Suppressor macrophage (primary cell): ENCODE measurements around the gene PHLDA1.

ENCODE experiments used
- DNase-seq, 4 experiments: peaks; one replicate each; pipeline ENCODE4 v3.0.0-alpha.2; 2020 to 2022
- total RNA-seq, 17 experiments: gene quantifications; one replicate each; lab custom pipeline; 2026; ENCODE audit warnings: mixed read lengths in 6 of 17, inconsistent platforms in 3 of 17; lab: John Stamatoyannopoulos, UW

PHLDA1 gene
- 14.0 to 465 (median 160) reads per million in 17 experiments for total RNA-seq

GRCh38 chr12:76031414-76032042 lies at the start of gene PHLDA1:
Gene PHLDA1 (minus strand): TSS chr12:76031776.
- DNase-seq = peak; percentile 98 to 99 (median 99)

- peak in 2 of 4 experiments; percentile 5 for DNase-seq
These were observed 49.3 kb upstream of the PHLDA1 start for GRCh38 chr12:76080729-76081415.

GRCh38 chr12:76080017-76080728 lies 48.6 kb upstream of the PHLDA1 start:
- DNase-seq = no peak

GRCh38 chr12:76078748-76079147 lies 47.2 kb upstream of the PHLDA1 start:
- DNase-seq = no peak

DNA sequence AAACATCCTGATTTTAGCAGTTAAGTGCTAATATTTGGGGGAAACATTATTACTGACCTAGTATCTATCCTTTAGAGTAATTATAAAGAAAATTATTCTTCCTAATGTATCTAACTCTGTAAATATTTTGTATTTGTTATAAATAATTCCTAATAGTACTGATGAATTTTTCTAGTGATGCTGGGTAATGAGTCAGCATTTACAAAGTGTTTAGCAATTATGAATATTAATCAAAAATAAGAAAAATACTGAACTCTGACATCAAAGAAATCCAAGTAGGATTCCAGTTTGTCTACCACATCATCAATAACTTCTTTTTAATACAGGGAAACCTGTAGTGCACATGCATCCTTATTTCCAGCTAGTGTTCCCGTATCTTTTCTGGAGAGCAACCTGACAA lies 43.9 kb upstream of the PHLDA1 start:
- DNase-seq = no peak

DNA sequence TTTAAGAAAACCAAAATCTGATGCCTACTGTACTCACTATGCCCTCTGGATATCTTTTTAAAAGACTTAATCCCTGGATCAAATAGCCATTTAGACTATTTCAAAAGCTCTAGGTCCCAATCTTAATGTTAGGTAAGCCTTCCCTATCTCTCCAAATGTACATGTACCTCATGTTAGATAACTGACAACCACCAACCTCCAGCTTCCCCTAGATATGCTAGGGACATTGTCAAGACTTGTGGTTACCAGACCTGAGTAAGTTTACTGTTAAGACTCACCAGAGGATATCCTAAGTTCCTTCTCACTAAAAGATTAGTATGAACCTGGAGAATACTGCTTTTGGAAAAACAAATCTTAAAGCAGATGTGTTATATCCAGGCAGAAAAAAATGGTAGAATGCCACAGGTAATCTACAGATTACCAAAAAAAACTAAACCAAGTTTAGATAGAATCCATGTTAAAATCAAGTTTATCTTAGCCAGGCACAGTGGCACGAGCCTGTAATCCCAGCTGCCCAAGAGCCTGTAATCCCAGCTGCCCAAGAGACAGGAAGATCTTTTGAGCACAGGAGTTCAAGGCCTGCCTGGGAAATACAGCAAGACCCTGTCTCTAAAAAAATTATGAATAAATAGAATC lies 43.2 kb upstream of the PHLDA1 start:
- DNase-seq = no peak

GRCh38 chr12:76073561-76073960 lies 42.0 kb upstream of the PHLDA1 start:
- DNase-seq = no peak

DNA sequence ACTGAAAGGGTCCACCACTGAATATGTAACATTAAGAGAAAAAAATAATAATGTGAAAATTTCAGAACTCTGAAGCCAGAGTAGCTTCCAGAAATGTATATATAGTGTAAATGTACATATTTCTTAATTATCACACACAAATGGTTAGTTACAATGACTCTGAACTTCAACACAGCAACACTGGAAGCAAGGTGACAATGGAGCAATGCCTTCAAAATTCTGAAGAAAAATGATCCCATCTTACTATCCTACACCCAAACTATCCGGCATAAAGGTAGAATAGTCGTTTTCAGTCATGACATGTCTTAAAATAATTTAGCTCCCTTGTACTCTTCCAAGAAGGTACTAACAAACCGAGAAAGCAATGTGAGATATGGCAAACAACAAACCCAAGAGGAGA lies 41.0 kb upstream of the PHLDA1 start:
- no peak for DNase-seq

DNA sequence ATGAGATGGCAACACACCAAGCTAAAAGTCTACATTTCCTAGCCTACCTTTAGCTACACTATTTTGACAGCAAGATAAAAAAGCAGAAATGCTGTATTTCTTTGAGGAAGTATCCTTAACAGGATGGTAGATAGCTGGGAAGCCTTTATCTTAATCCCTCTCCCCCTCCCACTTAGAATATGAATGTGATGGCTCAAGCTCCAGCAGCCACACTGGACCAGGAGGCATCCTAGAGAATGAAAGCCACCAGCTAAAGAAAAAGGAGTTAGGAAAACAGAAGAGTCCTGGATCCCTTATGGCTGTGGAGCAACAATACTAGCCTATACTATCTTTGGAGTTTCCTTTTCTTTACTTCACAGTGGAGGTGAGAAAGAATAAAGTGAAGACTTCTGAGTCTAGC lies 37.8 kb upstream of the PHLDA1 start:
- DNase-seq = no peak

DNA sequence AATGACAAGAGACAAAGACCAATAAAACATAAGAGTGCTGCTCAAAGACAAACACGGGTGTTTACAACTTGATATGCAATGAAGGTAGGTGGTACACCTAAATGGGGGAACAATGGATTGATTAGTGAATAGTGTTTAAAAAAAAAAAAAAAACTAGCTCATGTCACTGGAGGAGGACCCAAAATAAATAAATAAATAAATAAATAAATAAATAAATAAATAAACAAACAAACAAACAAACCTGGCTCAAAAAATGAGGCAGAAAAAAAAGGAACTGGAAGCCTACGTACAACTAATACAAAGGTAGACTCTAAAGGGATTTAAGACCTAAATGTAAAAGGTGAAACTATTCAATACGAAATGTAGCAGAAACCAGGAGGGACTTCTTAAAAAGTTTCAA lies 34.3 kb upstream of the PHLDA1 start:
- DNase-seq = no peak

DNA sequence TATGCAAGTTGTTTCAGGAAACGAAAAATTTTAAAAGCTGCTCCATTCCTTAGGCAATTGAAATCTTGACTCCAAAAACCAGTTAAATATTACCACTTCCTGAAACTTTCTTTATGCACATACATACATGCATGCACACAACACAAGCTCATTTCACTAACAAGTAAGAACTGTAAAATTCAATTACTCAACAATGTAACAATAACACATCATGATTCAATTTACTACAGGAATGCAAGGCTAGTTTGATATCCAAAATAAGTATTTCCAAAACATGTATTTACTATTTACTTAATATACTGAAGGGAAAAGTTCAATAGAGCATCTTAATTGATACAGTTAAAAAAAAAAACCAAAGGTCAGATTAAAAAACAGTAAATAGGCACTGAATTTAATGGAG lies 33.3 kb upstream of the PHLDA1 start:
- no peak for DNase-seq

DNA sequence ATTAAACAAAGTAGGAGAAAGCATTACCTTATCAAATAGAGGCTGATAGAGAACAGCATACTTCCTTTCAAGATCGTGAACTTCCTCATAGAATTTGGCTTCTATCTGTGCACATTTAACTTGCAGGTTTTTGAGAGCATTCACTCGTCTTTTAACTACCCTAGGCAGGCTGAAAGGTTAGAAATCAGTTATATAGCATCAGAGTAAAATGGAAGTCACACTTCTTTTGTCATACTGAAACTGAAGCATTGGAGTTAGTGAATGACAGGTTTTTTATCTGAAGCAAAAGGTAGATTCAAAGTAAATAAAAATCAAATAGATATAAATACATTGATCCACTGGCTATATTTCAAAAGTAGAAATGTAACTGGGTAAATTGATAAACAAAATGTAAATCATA lies 28.5 kb upstream of the PHLDA1 start:
- DNase-seq = no peak

GRCh38 chr12:76057326-76057725 lies 25.8 kb upstream of the PHLDA1 start:
- no peak for DNase-seq

- DNase-seq = no peak
These were observed 23.8 kb upstream of the PHLDA1 start for GRCh38 chr12:76055393-76055792.

DNA sequence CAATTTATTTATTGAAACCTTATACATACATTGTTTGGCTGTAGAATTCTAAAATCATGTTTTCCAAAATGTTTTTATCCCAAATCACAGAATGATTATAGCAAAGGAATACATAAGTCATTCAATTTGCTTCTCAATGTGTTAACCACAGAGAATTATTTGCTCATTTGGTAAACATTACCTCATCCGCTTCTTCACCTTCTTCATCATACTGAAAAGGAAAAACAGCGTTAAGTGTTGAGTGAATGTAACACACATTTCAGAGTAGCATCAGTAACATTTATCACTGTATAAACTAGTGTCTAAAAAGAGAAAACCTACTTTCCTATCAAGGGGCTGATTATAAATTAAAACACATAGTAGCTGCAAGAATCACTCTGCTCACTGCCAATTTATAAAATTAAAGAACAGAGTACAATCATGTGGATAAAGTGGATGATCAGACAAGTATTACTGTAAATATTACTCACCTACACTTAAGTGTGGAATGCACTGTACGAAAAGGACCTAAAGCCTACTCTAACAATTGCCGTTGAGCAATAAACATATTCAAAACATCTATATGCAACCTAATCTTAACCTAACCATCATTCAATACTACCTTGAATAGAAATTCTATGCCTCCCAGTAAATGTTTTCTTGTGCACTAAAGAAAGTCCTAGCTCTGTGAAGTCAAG lies 18.1 kb upstream of the PHLDA1 start:
- no peak for DNase-seq

- no peak for DNase-seq
These were observed 16.2 kb upstream of the PHLDA1 start for GRCh38 chr12:76047742-76048141.

- DNase-seq = no peak
These were observed 15.5 kb upstream of the PHLDA1 start for GRCh38 chr12:76047060-76047459.

- no peak for DNase-seq
These were observed 11.8 kb upstream of the PHLDA1 start for GRCh38 chr12:76043377-76043776.

DNA sequence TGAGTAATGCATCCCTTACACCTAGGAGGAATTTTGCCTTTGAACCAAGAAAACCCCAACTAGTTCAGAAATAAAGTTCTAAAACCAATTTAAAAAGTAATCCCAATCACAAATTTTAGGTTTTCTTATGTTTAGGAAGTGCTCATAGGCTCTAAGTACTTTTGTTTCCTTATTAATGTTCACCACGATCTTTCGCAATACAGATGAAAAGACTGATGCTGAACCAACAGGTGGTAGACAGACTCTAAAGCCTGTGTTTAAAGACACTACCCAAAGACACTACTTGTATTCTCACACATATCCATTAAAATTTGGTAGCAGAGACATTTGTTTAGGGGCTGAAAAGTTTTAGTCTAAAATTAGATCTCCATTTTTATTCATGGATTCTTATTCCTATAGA lies 10.6 kb upstream of the PHLDA1 start:
- no peak for DNase-seq

DNA sequence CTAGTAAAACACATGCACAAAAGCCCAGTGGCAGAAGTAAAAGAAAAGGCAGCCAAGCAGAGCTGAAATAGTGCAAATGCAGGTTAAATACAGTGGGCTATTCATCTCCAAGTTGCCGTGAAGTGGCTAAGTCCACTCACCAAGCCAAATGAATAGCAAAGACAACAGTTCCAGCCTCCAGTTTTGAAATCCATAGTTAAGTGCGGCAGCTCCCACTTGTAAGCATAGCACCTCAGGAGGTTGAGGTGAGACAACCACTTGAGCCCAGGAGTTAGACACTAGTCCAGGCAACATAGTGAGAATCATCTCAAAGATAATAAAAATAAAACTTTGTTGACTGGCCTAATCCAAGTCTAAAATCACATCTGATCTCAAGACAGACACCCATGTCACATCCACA lies 9.8 kb upstream of the PHLDA1 start:
- no peak for DNase-seq

- no peak for DNase-seq
These were observed 8.9 kb upstream of the PHLDA1 start for GRCh38 chr12:76040461-76040860.

GRCh38 chr12:76038176-76038575 lies 6.6 kb upstream of the PHLDA1 start:
- no peak for DNase-seq
